ENCODE results near the gene PTPN21. TPM values are rescaled to one million over a fixed set of nuclear protein-coding genes. Genes with fewer than 3 reads are reported as not detected.

PTPN21 gene
- total RNA-seq, 1 donor from 2014 or later, result 30.1 TPM

DNA sequence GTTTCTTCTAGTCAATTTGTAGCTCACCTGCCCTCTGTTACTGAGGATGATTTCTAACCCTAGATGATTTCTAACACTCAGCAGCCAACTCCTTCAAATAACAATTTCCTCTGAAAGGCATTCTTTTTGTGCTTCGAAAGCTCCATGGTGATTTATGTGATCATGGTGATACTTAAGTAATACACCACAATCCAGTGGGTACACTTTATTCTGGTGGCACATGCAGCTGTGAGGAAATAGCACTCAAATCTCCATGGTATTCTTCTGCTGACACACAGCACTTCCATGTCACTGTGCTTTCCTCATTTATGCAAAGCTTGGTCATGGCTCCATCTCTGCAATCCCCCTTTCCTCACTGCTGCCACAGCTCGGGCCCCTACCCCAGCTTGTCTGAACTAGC lies 73.7 kb downstream of the PTPN21 start:
- Histone ChIP-seq H3K27ac (ENCODE audit: low read depth, low read length) (no peak overlapping the region), H2AFZ (ENCODE audit: low read depth, low read length) (no peak overlapping the region), H3K9ac (ENCODE audit: low read length) (no peak overlapping the region), H3K9me3 (ENCODE audit: insufficient read depth, low read depth, low read length) (no peaks in the 10 kb centered on the region), H3K36me3 (ENCODE audit: insufficient read depth, low read length) (peaks cover 25% of the 10 kb centered on the region), H4K20me1 (ENCODE audit: insufficient read depth, low read length) (peaks cover 27% of the 10 kb centered on the region), H3K4me1 (ENCODE audit: insufficient read depth, low read length) (no peaks in the 10 kb centered on the region), H3K27me3 (ENCODE audit: insufficient read depth, low read length) (no peaks in the 10 kb centered on the region), H3K4me3 (ENCODE audit: insufficient read depth, low read depth, low read length) (no peak overlapping the region), H3K4me2 (ENCODE audit: low read length) (no peak overlapping the region), H3K79me2 (ENCODE audit: insufficient read depth, low read length) (no peaks in the 10 kb centered on the region)
- Mint-ChIP-seq H3K4me1 (ENCODE audit: low read depth, unreplicated experiment) (peaks cover 3% of the 10 kb centered on the region), H3K27me3 (ENCODE audit: low read depth, unreplicated experiment) (no peaks in the 10 kb centered on the region), H3K27ac (ENCODE audit: unreplicated experiment) (no peak overlapping the region), H3K4me3 (ENCODE audit: unreplicated experiment) (no peak overlapping the region), H3K36me3 (ENCODE audit: low read depth, unreplicated experiment) (peaks cover 18% of the 10 kb centered on the region), H3K9me3 (ENCODE audit: unreplicated experiment) (no peaks in the 10 kb centered on the region)
- FAIRE-seq (no peak), DNase-seq (ENCODE audit: low read depth) (no peak)
- TF ChIP-seq, protein P1, sequence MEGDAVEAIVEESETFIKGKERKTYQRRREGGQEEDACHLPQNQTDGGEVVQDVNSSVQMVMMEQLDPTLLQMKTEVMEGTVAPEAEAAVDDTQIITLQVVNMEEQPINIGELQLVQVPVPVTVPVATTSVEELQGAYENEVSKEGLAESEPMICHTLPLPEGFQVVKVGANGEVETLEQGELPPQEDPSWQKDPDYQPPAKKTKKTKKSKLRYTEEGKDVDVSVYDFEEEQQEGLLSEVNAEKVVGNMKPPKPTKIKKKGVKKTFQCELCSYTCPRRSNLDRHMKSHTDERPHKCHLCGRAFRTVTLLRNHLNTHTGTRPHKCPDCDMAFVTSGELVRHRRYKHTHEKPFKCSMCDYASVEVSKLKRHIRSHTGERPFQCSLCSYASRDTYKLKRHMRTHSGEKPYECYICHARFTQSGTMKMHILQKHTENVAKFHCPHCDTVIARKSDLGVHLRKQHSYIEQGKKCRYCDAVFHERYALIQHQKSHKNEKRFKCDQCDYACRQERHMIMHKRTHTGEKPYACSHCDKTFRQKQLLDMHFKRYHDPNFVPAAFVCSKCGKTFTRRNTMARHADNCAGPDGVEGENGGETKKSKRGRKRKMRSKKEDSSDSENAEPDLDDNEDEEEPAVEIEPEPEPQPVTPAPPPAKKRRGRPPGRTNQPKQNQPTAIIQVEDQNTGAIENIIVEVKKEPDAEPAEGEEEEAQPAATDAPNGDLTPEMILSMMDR (IDR thresholded peaks at IDR 0.05; ENCODE audit: insufficient read depth, low read depth, low read length), result no peak
- no peak for TF ChIP-seq EZH2 (IDR thresholded peaks at IDR 0.05; ENCODE audit: insufficient read depth, low read length)

DNA sequence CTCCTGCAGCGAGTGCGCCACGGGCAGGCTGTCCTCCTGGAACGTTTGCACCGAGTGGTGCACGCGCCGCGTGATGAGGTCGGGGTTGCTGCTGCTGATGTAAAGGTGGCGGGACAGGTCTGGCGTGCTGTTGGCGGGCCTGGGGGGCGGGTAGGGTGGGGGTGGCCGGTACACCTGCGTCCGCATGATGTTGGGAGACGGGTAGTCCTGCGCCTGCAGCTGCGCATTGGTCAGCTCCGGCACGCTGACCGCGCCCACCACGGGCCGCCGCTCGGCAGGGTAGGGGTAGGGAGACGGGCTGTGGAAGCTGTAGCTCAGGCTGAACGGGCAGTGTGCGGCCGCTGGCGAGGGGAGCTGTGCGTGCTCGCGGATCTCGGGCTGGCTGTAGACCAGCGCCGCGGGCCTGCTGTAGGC lies 75.2 kb downstream of the PTPN21 start:
- Histone ChIP-seq H3K4me2 (ENCODE audit: low read length) (no peak overlapping the region), H3K27ac (ENCODE audit: low read depth, low read length) (no peak overlapping the region), H3K9ac (ENCODE audit: low read length) (no peak overlapping the region), H3K4me3 (ENCODE audit: insufficient read depth, low read depth, low read length) (no peak overlapping the region), H2AFZ (ENCODE audit: low read depth, low read length) (no peak overlapping the region), H3K79me2 (ENCODE audit: insufficient read depth, low read length) (peaks cover 8% of the 10 kb centered on the region), H3K9me3 (ENCODE audit: insufficient read depth, low read depth, low read length) (no peaks in the 10 kb centered on the region), H4K20me1 (ENCODE audit: insufficient read depth, low read length) (peaks cover 35% of the 10 kb centered on the region), H3K4me1 (ENCODE audit: insufficient read depth, low read length) (no peaks in the 10 kb centered on the region), H3K36me3 (ENCODE audit: insufficient read depth, low read length) (peaks cover 23% of the 10 kb centered on the region), H3K27me3 (ENCODE audit: insufficient read depth, low read length) (no peaks in the 10 kb centered on the region)
- FAIRE-seq (no peak), DNase-seq (ENCODE audit: low read depth) (no peak)
- Mint-ChIP-seq H3K27me3 (ENCODE audit: low read depth, unreplicated experiment) (no peaks in the 10 kb centered on the region), H3K9me3 (ENCODE audit: unreplicated experiment) (no peaks in the 10 kb centered on the region), H3K36me3 (ENCODE audit: low read depth, unreplicated experiment) (peaks cover 18% of the 10 kb centered on the region), H3K4me1 (ENCODE audit: low read depth, unreplicated experiment) (peaks cover 3% of the 10 kb centered on the region), H3K4me3 (ENCODE audit: unreplicated experiment) (no peak overlapping the region), H3K27ac (ENCODE audit: unreplicated experiment) (no peak overlapping the region)
- no peak for TF ChIP-seq EZH2 (IDR thresholded peaks at IDR 0.05; ENCODE audit: insufficient read depth, low read length)
- TF ChIP-seq, protein P1 (IDR thresholded peaks at IDR 0.05; ENCODE audit: insufficient read depth, low read depth, low read length), result no peak

GRCh38 chr14:88478931-88479330 lies 75.9 kb downstream of the PTPN21 start:
- Mint-ChIP-seq H3K4me1 (ENCODE audit: low read depth, unreplicated experiment) (peaks cover 3% of the 10 kb centered on the region), H3K27ac (ENCODE audit: unreplicated experiment) (no peak overlapping the region), H3K36me3 (ENCODE audit: low read depth, unreplicated experiment) (peaks cover 18% of the 10 kb centered on the region), H3K9me3 (ENCODE audit: unreplicated experiment) (no peaks in the 10 kb centered on the region), H3K4me3 (ENCODE audit: unreplicated experiment) (no peak overlapping the region), H3K27me3 (ENCODE audit: low read depth, unreplicated experiment) (no peaks in the 10 kb centered on the region)
- FAIRE-seq (no peak), DNase-seq (ENCODE audit: low read depth) (no peak)
- no peaks in the 10 kb centered on the region for H3K9me3 ChIP-seq (ENCODE audit: insufficient read depth, low read depth, low read length)
- TF ChIP-seq, protein P1 (IDR thresholded peaks at IDR 0.05; ENCODE audit: insufficient read depth, low read depth, low read length), result no peak
- no peak for TF ChIP-seq EZH2 (IDR thresholded peaks at IDR 0.05; ENCODE audit: insufficient read depth, low read length)
- no peaks in the 10 kb centered on the region for H3K4me1 ChIP-seq (ENCODE audit: insufficient read depth, low read length)
- H3K36me3 ChIP-seq (ENCODE audit: insufficient read depth, low read length), result peaks cover 23% of the 10 kb centered on the region
- peaks cover 10% of the 10 kb centered on the region for H3K79me2 ChIP-seq (ENCODE audit: insufficient read depth, low read length)
- H2AFZ ChIP-seq (ENCODE audit: low read depth, low read length), result no peak overlapping the region
- no peak overlapping the region for H3K27ac ChIP-seq (ENCODE audit: low read depth, low read length)
- no peaks in the 10 kb centered on the region for H3K27me3 ChIP-seq (ENCODE audit: insufficient read depth, low read length)
- no peak overlapping the region for H3K9ac ChIP-seq (ENCODE audit: low read length)
- no peak overlapping the region for H3K4me2 ChIP-seq (ENCODE audit: low read length)
- peaks cover 35% of the 10 kb centered on the region for H4K20me1 ChIP-seq (ENCODE audit: insufficient read depth, low read length)
- H3K4me3 ChIP-seq (ENCODE audit: insufficient read depth, low read depth, low read length), result no peak overlapping the region
